ENCODE results near the gene CCDC171. TPM values are rescaled to one million over a fixed set of nuclear protein-coding genes. Genes with fewer than 3 reads are reported as not detected.

CCDC171 gene
- total and polyA plus RNA-seq, 12 donors, result 1.2 to 4.9 (median 2.7) TPM

DNA sequence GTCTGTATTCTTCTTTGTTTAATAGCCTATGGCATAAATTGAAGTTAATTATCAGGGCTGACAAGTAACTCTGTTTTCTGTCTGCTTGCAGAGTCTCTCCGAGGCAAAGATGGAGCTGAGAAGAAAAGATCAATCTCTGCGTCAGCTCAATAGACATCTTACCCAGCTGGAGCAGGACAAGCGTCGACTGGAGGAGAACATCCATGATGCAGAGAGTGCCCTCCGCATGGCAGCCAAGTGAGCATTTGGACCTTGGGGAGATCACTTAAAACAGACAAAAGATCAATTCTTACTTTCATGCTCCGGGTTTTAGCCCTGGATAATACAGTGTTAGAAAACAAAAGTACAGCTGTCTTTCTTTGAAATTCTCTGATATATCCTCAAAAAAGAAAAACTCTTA is 293.8 kb downstream of the CCDC171 start:
- no peak overlapping the region for H3K27ac ChIP-seq
- no peaks in the 10 kb centered on the region for H3K4me1 ChIP-seq (replicated peaks in 1 of 2)
- intact Hi-C loops (cut with DNase I), result no loop called here
- no peak for DNase-seq
- H3K27me3 ChIP-seq, result no peaks in the 10 kb centered on the region
- H3K36me3 ChIP-seq (replicated peaks in 1 of 2), result no peaks in the 10 kb centered on the region
- H3K4me3 ChIP-seq, result no peak overlapping the region
- no peaks in the 10 kb centered on the region for H3K9me3 ChIP-seq (replicated peaks in 1 of 3)
- TF ChIP-seq POLR2A (IDR thresholded peaks at IDR 0.05), result no peak
- TF ChIP-seq, protein P1, sequence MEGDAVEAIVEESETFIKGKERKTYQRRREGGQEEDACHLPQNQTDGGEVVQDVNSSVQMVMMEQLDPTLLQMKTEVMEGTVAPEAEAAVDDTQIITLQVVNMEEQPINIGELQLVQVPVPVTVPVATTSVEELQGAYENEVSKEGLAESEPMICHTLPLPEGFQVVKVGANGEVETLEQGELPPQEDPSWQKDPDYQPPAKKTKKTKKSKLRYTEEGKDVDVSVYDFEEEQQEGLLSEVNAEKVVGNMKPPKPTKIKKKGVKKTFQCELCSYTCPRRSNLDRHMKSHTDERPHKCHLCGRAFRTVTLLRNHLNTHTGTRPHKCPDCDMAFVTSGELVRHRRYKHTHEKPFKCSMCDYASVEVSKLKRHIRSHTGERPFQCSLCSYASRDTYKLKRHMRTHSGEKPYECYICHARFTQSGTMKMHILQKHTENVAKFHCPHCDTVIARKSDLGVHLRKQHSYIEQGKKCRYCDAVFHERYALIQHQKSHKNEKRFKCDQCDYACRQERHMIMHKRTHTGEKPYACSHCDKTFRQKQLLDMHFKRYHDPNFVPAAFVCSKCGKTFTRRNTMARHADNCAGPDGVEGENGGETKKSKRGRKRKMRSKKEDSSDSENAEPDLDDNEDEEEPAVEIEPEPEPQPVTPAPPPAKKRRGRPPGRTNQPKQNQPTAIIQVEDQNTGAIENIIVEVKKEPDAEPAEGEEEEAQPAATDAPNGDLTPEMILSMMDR (IDR thresholded peaks at IDR 0.05), result no peak
- 83 to 94% (median 87%) methylated on average over 6 of the region's 6 CpGs for WGBS, 4 donors

DNA sequence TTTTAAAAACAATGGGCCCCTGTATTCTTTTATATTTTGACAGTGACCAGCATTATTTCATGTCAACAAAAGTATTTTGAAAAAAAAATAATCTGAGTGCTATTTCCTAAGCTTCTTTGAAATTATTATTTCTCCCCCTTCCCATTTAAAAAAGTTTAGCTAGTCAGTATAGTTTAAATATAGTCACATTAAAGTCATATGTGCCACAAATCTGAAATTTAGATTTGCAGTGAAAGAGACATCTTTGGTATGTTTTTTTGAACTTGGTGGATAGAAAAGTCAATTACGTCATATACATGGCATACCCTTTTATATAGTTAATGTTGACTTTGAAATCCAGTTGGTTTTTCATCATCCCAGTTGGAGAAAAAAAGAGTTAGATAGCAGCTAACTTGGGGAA is 297.0 kb downstream of the CCDC171 start:
- WGBS, 4 donors, result 88 to 98% (median 91%) methylated on average over 1 of the region's 1 CpG
- no peak for DNase-seq
- TF ChIP-seq, protein P1 (IDR thresholded peaks at IDR 0.05), result no peak
- TF ChIP-seq POLR2A (IDR thresholded peaks at IDR 0.05), result no peak

GRCh38 chr9:15851766-15852165 is 298.9 kb downstream of the CCDC171 start:
- TF ChIP-seq, protein P1 (IDR thresholded peaks at IDR 0.05), result no peak
- TF ChIP-seq POLR2A (IDR thresholded peaks at IDR 0.05), result no peak
- no peaks in the 10 kb centered on the region for H3K9me3 ChIP-seq (replicated peaks in 1 of 3)
- H3K27me3 ChIP-seq, result no peaks in the 10 kb centered on the region
- intact Hi-C loops (cut with DNase I), result no loop called here
- no peak overlapping the region for H3K27ac ChIP-seq
- no peaks in the 10 kb centered on the region for H3K4me1 ChIP-seq (replicated peaks in 1 of 2)
- no peaks in the 10 kb centered on the region for H3K36me3 ChIP-seq (replicated peaks in 1 of 2)
- no peak for DNase-seq
- H3K4me3 ChIP-seq, result no peak overlapping the region
- 50 to 96% (median 70%) methylated on average over 2 of the region's 2 CpGs for WGBS, 4 donors

More for the DNA sequence above, 297.0 kb downstream of the CCDC171 start:
- Histone ChIP-seq H3K9me3 (replicated peaks in 1 of 3) (no peaks in the 10 kb centered on the region), H3K27ac (no peak overlapping the region), H3K4me3 (no peak overlapping the region), H3K36me3 (replicated peaks in 1 of 2) (no peaks in the 10 kb centered on the region), H3K27me3 (no peaks in the 10 kb centered on the region), H3K4me1 (replicated peaks in 1 of 2) (no peaks in the 10 kb centered on the region)
- intact Hi-C loops (cut with DNase I), result no loop called here

DNA sequence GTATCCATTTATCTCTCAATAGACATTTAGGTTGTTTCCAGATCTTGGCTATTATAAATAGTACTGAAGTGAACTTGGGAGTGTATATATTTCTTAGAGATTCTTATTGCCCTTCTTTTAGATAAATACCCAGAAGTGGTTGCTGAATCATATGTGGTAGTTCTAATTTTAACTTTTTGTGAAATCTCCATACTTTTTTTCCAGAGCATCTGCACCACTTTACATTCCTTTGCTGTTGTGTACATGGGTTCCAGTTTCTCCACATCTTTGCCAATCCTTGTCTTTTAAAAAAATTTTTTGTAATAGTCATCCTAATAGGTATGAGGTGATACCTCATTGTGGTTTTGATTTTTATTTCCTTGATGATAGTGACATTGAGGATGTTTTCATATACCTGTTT is 303.7 kb downstream of the CCDC171 start:
- no peak for DNase-seq
- intact Hi-C loops (cut with DNase I), result no loop called here
- TF ChIP-seq POLR2A (IDR thresholded peaks at IDR 0.05), result no peak
- TF ChIP-seq, protein P1 (IDR thresholded peaks at IDR 0.05), result no peak
- H3K4me1 ChIP-seq (replicated peaks in 1 of 2), result no peaks in the 10 kb centered on the region
- H3K27me3 ChIP-seq, result no peaks in the 10 kb centered on the region
- H3K9me3 ChIP-seq (replicated peaks in 1 of 3), result no peaks in the 10 kb centered on the region
- no peak overlapping the region for H3K4me3 ChIP-seq
- H3K36me3 ChIP-seq (replicated peaks in 1 of 2), result no peaks in the 10 kb centered on the region
- H3K27ac ChIP-seq, result no peak overlapping the region
